Trophoblast cell (in vitro differentiated cells and primary cell): ENCODE results near the gene ZNF594.
"Not testable (repeated sequence)": the region's sequence is repeated elsewhere in the genome, so short reads cannot be mapped to it uniquely, and the experiment has no call there.

Experiments
- DNase-seq, 2 donors: peaks; one replicate each; pipeline ENCODE4 v3.0.0-alpha.2; 2016
- H2AFZ ChIP-seq: 2 replicates; pipeline ENCODE4 v1.6.1; 2013; ENCODE audit warnings: low read length, moderate library complexity, mild to moderate bottlenecking; ENCODE audit not compliant: insufficient read depth, poor library complexity
- H2AK5ac ChIP-seq: 2 replicates; pipeline ENCODE4 v1.6.1; 2013; ENCODE audit warnings: mild to moderate bottlenecking, low read length
- H2BK120ac ChIP-seq: 2 replicates; pipeline ENCODE4 v1.6.1; 2013; ENCODE audit warnings: low read length, mild to moderate bottlenecking, moderate library complexity; ENCODE audit not compliant: insufficient read depth, poor library complexity
- H2BK12ac ChIP-seq: 2 replicates; pipeline ENCODE4 v1.6.1; 2013; ENCODE audit warnings: mild to moderate bottlenecking, low read length, moderate library complexity
- H2BK5ac ChIP-seq: 2 replicates; pipeline ENCODE4 v1.6.1; 2013; ENCODE audit warnings: low read length, low read depth, moderate library complexity, mild to moderate bottlenecking; ENCODE audit not compliant: poor library complexity
- H3K14ac ChIP-seq: 2 replicates; pipeline ENCODE4 v1.6.1; 2013; ENCODE audit warnings: mild to moderate bottlenecking, low read length
- H3K18ac ChIP-seq: 2 replicates; pipeline ENCODE4 v1.6.1; 2013; ENCODE audit warnings: mild to moderate bottlenecking, low read length
- H3K23ac ChIP-seq: 2 replicates; pipeline ENCODE4 v1.6.1; 2013; ENCODE audit warnings: low read length
- H3K27ac ChIP-seq: 2 replicates; pipeline ENCODE4 v1.5.1; 2013; ENCODE audit warnings: low read depth, mild to moderate bottlenecking, inconsistent platforms, low read length, moderate library complexity
- H3K27me3 ChIP-seq: 2 replicates; pipeline ENCODE4 v1.6.1; 2013; ENCODE audit warnings: inconsistent platforms, mild to moderate bottlenecking, low read length, moderate library complexity; ENCODE audit not compliant: insufficient read depth
- H3K36me3 ChIP-seq, 2 experiments: 1 replicate in 1 of 2; 2 replicates in 1 of 2; pipeline ENCODE4 v1.6.1; 2013; ENCODE audit warnings: low read length in 2 of 2, mild to moderate bottlenecking in 2 of 2, moderate library complexity in 1 of 2; ENCODE audit not compliant: insufficient read depth in 2 of 2, control insufficient read depth in 1 of 2
- H3K4ac ChIP-seq: 2 replicates; pipeline ENCODE4 v1.6.1; 2013; ENCODE audit warnings: low read depth, mild to moderate bottlenecking, low read length, moderate library complexity
- H3K4me1 ChIP-seq, 2 experiments: 1 replicate in 1 of 2; 2 replicates in 1 of 2; pipeline ENCODE4 v1.6.1; 2013; ENCODE audit warnings: low read length in 2 of 2, mild to moderate bottlenecking in 2 of 2, moderate library complexity in 1 of 2; ENCODE audit not compliant: insufficient read depth in 2 of 2, control insufficient read depth in 1 of 2
- H3K4me2 ChIP-seq: 2 replicates; pipeline ENCODE4 v1.6.1; 2013; ENCODE audit warnings: inconsistent platforms, mild to moderate bottlenecking, low read length, moderate library complexity
- H3K4me3 ChIP-seq: 2 replicates; pipeline ENCODE4 v1.5.1; 2013; ENCODE audit warnings: mild to moderate bottlenecking, low read depth, low read length, inconsistent platforms
- H3K79me1 ChIP-seq: one replicate; pipeline ENCODE4 v1.6.1; 2013; ENCODE audit warnings: low read length
- H3K79me2 ChIP-seq: 2 replicates; pipeline ENCODE4 v1.6.1; 2013; ENCODE audit warnings: low read length, mild to moderate bottlenecking; ENCODE audit not compliant: control insufficient read depth, insufficient read depth, poor library complexity
- H3K9ac ChIP-seq: 2 replicates; pipeline ENCODE4 v1.6.1; 2013; ENCODE audit warnings: mild to moderate bottlenecking, low read length
- H3K9me3 ChIP-seq: 2 replicates; pipeline ENCODE4 v1.6.1; 2013; ENCODE audit warnings: low read depth, mild to moderate bottlenecking, control low read depth, inconsistent platforms, low read length; ENCODE audit not compliant: insufficient read depth
- H4K12ac ChIP-seq: 2 replicates; pipeline ENCODE4 v1.6.1; 2013; ENCODE audit warnings: low read depth, mild to moderate bottlenecking, low read length, moderate library complexity
- H4K8ac ChIP-seq: 2 replicates; pipeline ENCODE4 v1.6.1; 2013; ENCODE audit warnings: low read depth, mild to moderate bottlenecking, low read length, moderate library complexity
- H4K91ac ChIP-seq: one replicate; pipeline ENCODE4 v1.6.1; 2013; ENCODE audit warnings: low read depth, mild to moderate bottlenecking, low read length, moderate library complexity
- WGBS: extraction: QIAGEN DNeasy Blood & Tissue Kit; methylation state at CpG from one replicate; pipeline ENCODE4 v1.1.7; 2013; ENCODE audit warnings: missing lambda C conversion rate; ENCODE audit not compliant: insufficient read length, insufficient coverage; ENCODE audit errors: extremely low coverage; 5-methylcytosine and 5-hydroxymethylcytosine counted together

The ZNF594 gene

GRCh38 chr17:5225668-5226457 is 34.2 kb upstream of the ZNF594 start:
- H4K91ac ChIP-seq = no peak overlapping the region
- H4K8ac ChIP-seq = no peak overlapping the region
- no peak overlapping the region for H4K12ac ChIP-seq
- H3K36me3 ChIP-seq = no peaks in the 10 kb centered on the region
- H3K27ac ChIP-seq = no peak overlapping the region
- no peak overlapping the region for H3K14ac ChIP-seq
- no peaks in the 10 kb centered on the region for H3K27me3 ChIP-seq
- no peak overlapping the region for H3K4me3 ChIP-seq
- H2BK120ac ChIP-seq = no peak overlapping the region
- no peak overlapping the region for H2BK5ac ChIP-seq
- no peak overlapping the region for H3K18ac ChIP-seq
- no peak overlapping the region for H3K9ac ChIP-seq
- H2AK5ac ChIP-seq = no peak overlapping the region
- no peak overlapping the region for H2BK12ac ChIP-seq
- no peaks in the 10 kb centered on the region for H3K79me1 ChIP-seq
- H3K23ac ChIP-seq = no peak overlapping the region
- H3K79me2 ChIP-seq = no peaks in the 10 kb centered on the region
- peaks cover 5% of the 10 kb centered on the region in 2 experiments for H3K4me1 ChIP-seq
- no peak for DNase-seq
- no peak overlapping the region for H2AFZ ChIP-seq
- no CpG with 5 or more reads among the region's 17 CpGs for WGBS
- no peaks in the 10 kb centered on the region for H3K9me3 ChIP-seq
- H3K4ac ChIP-seq = no peak overlapping the region
- no peak overlapping the region for H3K4me2 ChIP-seq

- H4K8ac ChIP-seq, H2BK12ac ChIP-seq, H3K14ac ChIP-seq, H2BK120ac ChIP-seq, H3K4me1 ChIP-seq, H3K4me3 ChIP-seq, H2AFZ ChIP-seq, H3K4ac ChIP-seq, H3K79me2 ChIP-seq, H3K36me3 ChIP-seq, H3K9ac ChIP-seq, H3K18ac ChIP-seq, H3K27ac ChIP-seq, H3K4me2 ChIP-seq, H2BK5ac ChIP-seq, H3K23ac ChIP-seq, H3K79me1 ChIP-seq, DNase-seq, H3K9me3 ChIP-seq, H4K91ac ChIP-seq, H2AK5ac ChIP-seq, H3K27me3 ChIP-seq, H4K12ac ChIP-seq: not testable (repeated sequence)
- WGBS = no CpG with 5 or more reads among the region's 12 CpGs
Observed at GRCh38 chr17:5221912-5222311, 30.2 kb upstream of the ZNF594 start.

- H3K4me2 ChIP-seq = no peak overlapping the region
- no peak overlapping the region for H4K91ac ChIP-seq
- no peak overlapping the region for H3K4me3 ChIP-seq
- H3K14ac ChIP-seq = no peak overlapping the region
- WGBS = no CpG with 5 or more reads among the region's 5 CpGs
- H2AK5ac ChIP-seq = no peak overlapping the region
- H2AFZ ChIP-seq = no peak overlapping the region
- H3K4me1 ChIP-seq = peaks cover 4 to 7% of the 10 kb centered on the region in 2 experiments
- no peak overlapping the region for H4K12ac ChIP-seq
- H2BK5ac ChIP-seq = no peak overlapping the region
- DNase-seq = no peak
- H3K36me3 ChIP-seq = no peaks in the 10 kb centered on the region
- no peak overlapping the region for H3K18ac ChIP-seq
- H3K79me1 ChIP-seq = no peaks in the 10 kb centered on the region
- no peak overlapping the region for H3K23ac ChIP-seq
- no peak overlapping the region for H4K8ac ChIP-seq
- H3K27me3 ChIP-seq = no peaks in the 10 kb centered on the region
- H3K4ac ChIP-seq = no peak overlapping the region
- no peak overlapping the region for H2BK12ac ChIP-seq
- H3K9ac ChIP-seq = no peak overlapping the region
- no peaks in the 10 kb centered on the region for H3K9me3 ChIP-seq
- H3K79me2 ChIP-seq = no peaks in the 10 kb centered on the region
- H2BK120ac ChIP-seq = no peak overlapping the region
- no peak overlapping the region for H3K27ac ChIP-seq
Observed at GRCh38 chr17:5220074-5220473, 28.4 kb upstream of the ZNF594 start.

GRCh38 chr17:5219536-5219935 is 27.9 kb upstream of the ZNF594 start:
- no peak overlapping the region for H4K8ac ChIP-seq
- no peak overlapping the region for H3K27ac ChIP-seq
- H2BK120ac ChIP-seq = no peak overlapping the region
- H3K79me2 ChIP-seq = no peaks in the 10 kb centered on the region
- no peak overlapping the region for H3K4me2 ChIP-seq
- no peak overlapping the region for H3K9ac ChIP-seq
- H2BK5ac ChIP-seq = no peak overlapping the region
- no peaks in the 10 kb centered on the region for H3K79me1 ChIP-seq
- no peak overlapping the region for H3K4ac ChIP-seq
- H4K91ac ChIP-seq = no peak overlapping the region
- no peaks in the 10 kb centered on the region for H3K36me3 ChIP-seq
- H3K4me1 ChIP-seq = peaks cover 4 to 7% of the 10 kb centered on the region in 2 experiments
- H2AFZ ChIP-seq = no peak overlapping the region
- no peak overlapping the region for H4K12ac ChIP-seq
- no peaks in the 10 kb centered on the region for H3K9me3 ChIP-seq
- no peak overlapping the region for H3K23ac ChIP-seq
- no peak overlapping the region for H2AK5ac ChIP-seq
- DNase-seq = peak; percentile 85 to 93
- no peaks in the 10 kb centered on the region for H3K27me3 ChIP-seq
- no CpG with 5 or more reads among the region's 6 CpGs for WGBS
- H2BK12ac ChIP-seq = no peak overlapping the region
- no peak overlapping the region for H3K4me3 ChIP-seq
- no peak overlapping the region for H3K14ac ChIP-seq
- no peak overlapping the region for H3K18ac ChIP-seq
